Measurements from ENCODE around the gene NEO1.

DNA sequence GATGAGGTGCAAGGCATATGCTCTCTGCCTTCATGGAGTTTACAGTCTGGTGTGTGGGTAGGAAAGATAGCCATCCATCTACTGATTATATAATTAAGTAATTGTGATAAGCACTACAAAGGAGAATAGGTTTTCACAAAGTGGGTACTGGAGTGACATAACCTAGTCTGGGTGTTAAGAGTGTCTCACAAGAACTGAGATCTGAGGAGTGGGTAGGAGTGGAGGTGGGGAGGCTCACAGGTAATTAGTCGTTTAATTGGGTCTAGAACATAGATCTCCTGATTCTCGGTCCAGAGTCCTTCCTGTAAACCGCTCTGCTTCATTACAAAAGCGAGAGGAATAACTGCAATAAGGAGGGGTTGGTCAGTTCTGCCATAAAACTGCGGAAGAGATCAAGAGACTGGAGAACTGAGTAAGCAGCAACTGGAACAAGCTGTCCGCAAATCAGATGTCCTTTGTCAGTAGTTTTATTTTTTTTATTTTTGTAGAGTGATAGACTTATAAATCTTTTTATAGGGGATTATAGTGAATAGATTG, 2.2 kb downstream of the NEO1 start:
- TF ChIP-seq, protein P1, sequence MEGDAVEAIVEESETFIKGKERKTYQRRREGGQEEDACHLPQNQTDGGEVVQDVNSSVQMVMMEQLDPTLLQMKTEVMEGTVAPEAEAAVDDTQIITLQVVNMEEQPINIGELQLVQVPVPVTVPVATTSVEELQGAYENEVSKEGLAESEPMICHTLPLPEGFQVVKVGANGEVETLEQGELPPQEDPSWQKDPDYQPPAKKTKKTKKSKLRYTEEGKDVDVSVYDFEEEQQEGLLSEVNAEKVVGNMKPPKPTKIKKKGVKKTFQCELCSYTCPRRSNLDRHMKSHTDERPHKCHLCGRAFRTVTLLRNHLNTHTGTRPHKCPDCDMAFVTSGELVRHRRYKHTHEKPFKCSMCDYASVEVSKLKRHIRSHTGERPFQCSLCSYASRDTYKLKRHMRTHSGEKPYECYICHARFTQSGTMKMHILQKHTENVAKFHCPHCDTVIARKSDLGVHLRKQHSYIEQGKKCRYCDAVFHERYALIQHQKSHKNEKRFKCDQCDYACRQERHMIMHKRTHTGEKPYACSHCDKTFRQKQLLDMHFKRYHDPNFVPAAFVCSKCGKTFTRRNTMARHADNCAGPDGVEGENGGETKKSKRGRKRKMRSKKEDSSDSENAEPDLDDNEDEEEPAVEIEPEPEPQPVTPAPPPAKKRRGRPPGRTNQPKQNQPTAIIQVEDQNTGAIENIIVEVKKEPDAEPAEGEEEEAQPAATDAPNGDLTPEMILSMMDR (IDR thresholded peaks at IDR 0.05), result no peak
- no peak for TF ChIP-seq POLR2A (IDR thresholded peaks at IDR 0.05)
- no peak for TF ChIP-seq EP300 (IDR thresholded peaks at IDR 0.05)
- no peak for TF ChIP-seq POLR2AphosphoS5 (IDR thresholded peaks at IDR 0.05)
